Suprapubic skin (tissue), 3 donors: Measurements from ENCODE around the gene DMXL2.
"Not testable (repeated sequence)": the region's sequence is repeated elsewhere in the genome, so short reads cannot be mapped to it uniquely, and the experiment has no call there.

ENCODE experiments used
- CTCF ChIP-seq, 2 donors: fragments of 200-600 bp in 1 of 2; fragments of 450-650 bp in 1 of 2; sonication (generic) in 1 of 2; IDR thresholded peaks; one replicate each; pipeline ENCODE4 v1.5.1; 2016 to 2019; ENCODE audit warnings: antibody characterized with exemption in 2 of 2, mild to moderate bottlenecking in 1 of 2, moderate library complexity in 1 of 2
- POLR2AphosphoS5 ChIP-seq, 3 donors: sonication (generic); formaldehyde crosslinking; IDR thresholded peaks; one replicate each; pipeline ENCODE4 v1.6.1; 2017; ENCODE audit warnings: antibody characterized with exemption in 3 of 3

- not testable (repeated sequence) for TF ChIP-seq CTCF, POLR2AphosphoS5 (IDR thresholded peaks at IDR 0.05)
These were observed 49.2 kb downstream of the DMXL2 start for GRCh38 chr15:51573352-51573751.
